HFFc6 (cell line): Measurements from ENCODE around the gene PNMA6F. TPM values are rescaled to one million over a fixed set of nuclear protein-coding genes. Genes with fewer than 3 reads are reported as not detected.

Experiments
- DNase-seq: peaks from one replicate; pipeline ENCODE4 v3.0.0-alpha.2; 2018
- H3K27ac Mint-ChIP-seq: 2 replicates; pipeline ENCODE4 v1.8.0; 2020; ENCODE audit warnings: mild to moderate bottlenecking, mixed read lengths
- H3K27me3 Mint-ChIP-seq: 2 replicates; pipeline ENCODE4 v1.8.0; 2021; ENCODE audit warnings: mild to moderate bottlenecking, moderate library complexity, mixed read lengths; ENCODE audit not compliant: insufficient read depth
- H3K36me3 Mint-ChIP-seq: 2 replicates; pipeline ENCODE4 v1.8.0; 2021; ENCODE audit warnings: low read depth, mixed read lengths
- H3K4me1 Mint-ChIP-seq: 2 replicates; pipeline ENCODE4 v1.8.0; 2020; ENCODE audit warnings: low read depth, mixed read lengths
- H3K4me3 Mint-ChIP-seq: 2 replicates; pipeline ENCODE4 v1.8.0; 2020; ENCODE audit warnings: mild to moderate bottlenecking, moderate library complexity, mixed read lengths
- H3K9me3 Mint-ChIP-seq: 2 replicates; pipeline ENCODE4 v1.8.0; 2020; ENCODE audit warnings: mild to moderate bottlenecking, mixed read lengths
- CTCF ChIP-seq: fragments of 200-600 bp; sonication (generic); IDR thresholded peaks from 2 replicates; pipeline ENCODE4 v1.5.0; 2021; ENCODE audit warnings: antibody characterized with exemption, mild to moderate bottlenecking
- total RNA-seq, 6 experiments: library from RNA; stranded (reverse); fragmentation: NEBNext Ultra II Directional; extraction: Animal tissue kit (Norgen Biotek cat#: 25700); gene quantifications; 2 replicates in 1 of 6; 3 replicates in 5 of 6; pipeline ENCODE4 v1.2.3, GENCODE V29; 2021

Gene PNMA6F
- total RNA-seq, 6 experiments from 2014 or later, result not detected

- Mint-ChIP-seq H3K27ac (no peak overlapping the region), H3K36me3 (peaks cover 19% of the 10 kb centered on the region), H3K4me1 (no peaks in the 10 kb centered on the region), H3K4me3 (no peak overlapping the region), H3K9me3 (no peaks in the 10 kb centered on the region; the same call in 1 of the 2 replicates), H3K27me3 (no peaks in the 10 kb centered on the region; the same call in none of the 2 replicates)
- DNase-seq, result no peak
- TF ChIP-seq CTCF, result no peak
These were observed 30.4 kb upstream of the PNMA6F start for GRCh38 chrX:153351981-153352380.

DNA sequence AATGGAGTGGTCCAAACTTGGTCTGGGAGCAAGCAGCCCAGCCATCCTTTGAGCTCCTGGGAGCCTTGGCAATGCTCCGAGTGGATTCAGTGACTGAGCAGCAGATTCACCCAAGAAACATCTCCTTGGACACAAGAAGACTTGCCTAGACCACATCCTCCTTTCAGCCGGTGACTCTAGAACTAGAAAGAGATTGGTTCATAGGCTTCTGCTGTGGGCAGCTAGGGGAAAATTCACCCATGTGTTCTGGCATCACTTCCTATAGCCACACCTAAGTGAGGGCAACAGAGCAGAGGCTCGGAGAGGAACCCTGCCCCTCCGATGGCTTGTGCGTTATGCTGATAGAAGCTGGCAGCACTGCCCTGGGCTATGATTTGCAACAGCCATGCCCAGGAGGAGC is 28.4 kb upstream of the PNMA6F start:
- Mint-ChIP-seq H3K27ac (no peak overlapping the region), H3K36me3 (peaks cover 23% of the 10 kb centered on the region), H3K4me3 (no peak overlapping the region), H3K9me3 (no peaks in the 10 kb centered on the region), H3K27me3 (no peaks in the 10 kb centered on the region; the same call in none of the 2 replicates), H3K4me1 (no peaks in the 10 kb centered on the region)
- no peak for TF ChIP-seq CTCF
- DNase-seq, result no peak

GRCh38 chrX:153348421-153348820 is 26.9 kb upstream of the PNMA6F start:
- H3K4me1 Mint-ChIP-seq, result no peaks in the 10 kb centered on the region
- no peak for TF ChIP-seq CTCF
- no peak overlapping the region for H3K4me3 Mint-ChIP-seq
- H3K36me3 Mint-ChIP-seq, result peaks cover 23% of the 10 kb centered on the region
- DNase-seq, result no peak
- H3K27ac Mint-ChIP-seq, result no peak overlapping the region
- H3K27me3 Mint-ChIP-seq, result no peaks in the 10 kb centered on the region; the same call in 1 of the 2 replicates
- H3K9me3 Mint-ChIP-seq, result no peaks in the 10 kb centered on the region

DNA sequence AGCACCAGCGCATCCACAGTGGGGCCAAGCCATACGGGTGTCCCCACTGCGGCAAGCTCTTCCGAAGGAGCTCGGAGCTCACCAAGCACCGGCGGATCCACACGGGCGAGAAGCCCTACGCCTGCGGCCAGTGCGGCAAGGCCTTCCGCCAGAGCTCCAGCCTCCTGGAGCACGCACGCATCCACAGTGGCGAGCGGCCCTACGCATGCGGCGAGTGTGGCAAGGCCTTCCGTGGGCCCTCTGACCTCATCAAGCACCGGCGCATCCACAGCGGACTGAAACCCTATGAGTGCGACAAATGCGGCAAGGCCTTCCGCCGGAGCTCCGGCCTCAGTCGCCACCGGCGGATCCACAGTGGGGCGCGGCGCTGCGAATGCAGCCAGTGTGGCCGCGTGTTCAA is 26.0 kb upstream of the PNMA6F start:
- Mint-ChIP-seq H3K4me3 (no peak overlapping the region), H3K27ac (no peak overlapping the region), H3K27me3 (no peaks in the 10 kb centered on the region), H3K4me1 (peaks cover 7% of the 10 kb centered on the region), H3K36me3 (peaks cover 23% of the 10 kb centered on the region), H3K9me3 (no peaks in the 10 kb centered on the region)
- DNase-seq, result no peak
- no peak for TF ChIP-seq CTCF

GRCh38 chrX:153343674-153344073 is 22.1 kb upstream of the PNMA6F start:
- Mint-ChIP-seq H3K27ac (no peak overlapping the region; the same call in 1 of the 2 replicates), H3K4me1 (peaks cover 28% of the 10 kb centered on the region), H3K36me3 (peaks cover 19% of the 10 kb centered on the region), H3K27me3 (no peaks in the 10 kb centered on the region), H3K4me3 (no peak overlapping the region), H3K9me3 (no peaks in the 10 kb centered on the region)
- TF ChIP-seq CTCF, result no peak
- no peak for DNase-seq
